ENCODE results near the gene LRRC36. TPM values are rescaled to one million over a fixed set of nuclear protein-coding genes. Genes with fewer than 3 reads are reported as not detected.

Gene LRRC36
- total RNA-seq, 4 donors from 2014 or later = 0.30 to 4.6 (median 2.1) TPM; not detected in 1

DNA sequence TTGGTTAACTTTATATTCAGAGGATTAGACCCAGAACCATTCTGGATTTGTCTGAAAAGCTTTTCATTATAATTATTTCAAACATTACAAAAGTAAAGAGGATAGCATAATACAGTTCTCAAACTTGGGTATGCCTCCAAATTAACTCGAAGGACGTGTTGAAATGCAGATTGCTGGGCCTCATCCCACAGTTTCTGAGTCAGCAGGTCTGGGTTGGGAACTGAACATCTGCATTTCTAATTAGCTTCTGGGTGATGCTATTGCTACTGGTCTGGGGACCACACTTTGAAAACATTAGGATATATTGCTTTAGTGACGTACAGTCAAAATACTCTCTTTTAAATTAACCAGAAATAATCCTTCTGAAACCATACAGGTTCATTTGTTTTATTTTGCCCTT, 56.7 kb downstream of the LRRC36 start:
- no peaks in the 10 kb centered on the region for H3K4me1 ChIP-seq
- DNase-seq (ENCODE audit: low spot score in 2 of 2) = no peak
- no peak overlapping the region for H3K27ac ChIP-seq
- no peaks in the 10 kb centered on the region for H3K9me3 ChIP-seq
- no peak overlapping the region for H3K4me3 ChIP-seq
- no peaks in the 10 kb centered on the region for H3K36me3 ChIP-seq
- TF ChIP-seq POLR2A (IDR thresholded peaks at IDR 0.05) = no peak
- TF ChIP-seq, protein P1, sequence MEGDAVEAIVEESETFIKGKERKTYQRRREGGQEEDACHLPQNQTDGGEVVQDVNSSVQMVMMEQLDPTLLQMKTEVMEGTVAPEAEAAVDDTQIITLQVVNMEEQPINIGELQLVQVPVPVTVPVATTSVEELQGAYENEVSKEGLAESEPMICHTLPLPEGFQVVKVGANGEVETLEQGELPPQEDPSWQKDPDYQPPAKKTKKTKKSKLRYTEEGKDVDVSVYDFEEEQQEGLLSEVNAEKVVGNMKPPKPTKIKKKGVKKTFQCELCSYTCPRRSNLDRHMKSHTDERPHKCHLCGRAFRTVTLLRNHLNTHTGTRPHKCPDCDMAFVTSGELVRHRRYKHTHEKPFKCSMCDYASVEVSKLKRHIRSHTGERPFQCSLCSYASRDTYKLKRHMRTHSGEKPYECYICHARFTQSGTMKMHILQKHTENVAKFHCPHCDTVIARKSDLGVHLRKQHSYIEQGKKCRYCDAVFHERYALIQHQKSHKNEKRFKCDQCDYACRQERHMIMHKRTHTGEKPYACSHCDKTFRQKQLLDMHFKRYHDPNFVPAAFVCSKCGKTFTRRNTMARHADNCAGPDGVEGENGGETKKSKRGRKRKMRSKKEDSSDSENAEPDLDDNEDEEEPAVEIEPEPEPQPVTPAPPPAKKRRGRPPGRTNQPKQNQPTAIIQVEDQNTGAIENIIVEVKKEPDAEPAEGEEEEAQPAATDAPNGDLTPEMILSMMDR (IDR thresholded peaks at IDR 0.05) = no peak
- TF ChIP-seq EP300 (IDR thresholded peaks at IDR 0.05) = no peak
- WGBS, 2 donors = 78 to 86% methylated on average over 3 of the region's 3 CpGs
- H3K27me3 ChIP-seq = no peaks in the 10 kb centered on the region

DNA sequence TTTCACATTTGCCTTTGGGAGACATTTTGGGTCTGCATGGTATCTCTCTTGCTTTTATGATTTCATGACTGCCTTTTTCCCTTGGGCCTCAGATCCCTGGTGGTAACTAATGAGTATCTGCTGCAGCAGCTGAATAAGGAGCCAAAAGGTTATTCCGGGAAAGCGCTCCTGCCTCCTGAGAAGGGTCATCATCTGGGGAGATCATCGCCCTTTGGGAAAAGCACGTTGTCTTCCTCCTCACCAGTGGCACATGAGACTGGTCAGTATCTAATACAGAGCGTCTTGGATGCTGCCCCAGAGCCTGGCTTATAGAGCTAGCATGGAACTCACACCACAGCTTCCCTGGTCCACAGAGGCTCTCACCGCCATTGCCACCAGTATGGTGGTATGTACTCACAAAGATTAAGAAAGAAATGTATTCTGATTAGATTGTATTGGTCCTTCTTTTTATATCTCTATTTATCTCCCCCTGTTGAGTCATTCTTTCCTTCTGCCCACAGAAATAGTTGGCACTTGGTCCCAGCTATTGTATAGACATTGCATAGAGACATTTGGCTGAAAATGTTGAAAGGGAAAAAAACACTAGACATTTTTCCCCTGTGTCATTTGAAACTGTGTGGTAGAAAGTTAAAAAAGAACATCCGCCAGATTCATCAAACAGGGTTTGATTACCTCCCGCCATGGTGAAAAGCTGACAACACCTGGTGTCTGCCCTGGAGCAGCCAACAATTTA, 58.3 kb downstream of the LRRC36 start:
- TF ChIP-seq, protein P1 (IDR thresholded peaks at IDR 0.05) = no peak
- TF ChIP-seq EP300 (IDR thresholded peaks at IDR 0.05) (no peak), POLR2A (IDR thresholded peaks at IDR 0.05) (no peak)
- 77 to 85% methylated on average over 8 of the region's 8 CpGs for WGBS, 2 donors
- no peak for DNase-seq (ENCODE audit: low spot score in 2 of 2)
- Histone ChIP-seq H3K4me3 (no peak overlapping the region), H3K27ac (no peak overlapping the region), H3K36me3 (no peaks in the 10 kb centered on the region), H3K27me3 (no peaks in the 10 kb centered on the region), H3K9me3 (no peaks in the 10 kb centered on the region), H3K4me1 (peaks cover 0 to 9% (median 0%) of the 10 kb centered on the region in 4 donors)

DNA sequence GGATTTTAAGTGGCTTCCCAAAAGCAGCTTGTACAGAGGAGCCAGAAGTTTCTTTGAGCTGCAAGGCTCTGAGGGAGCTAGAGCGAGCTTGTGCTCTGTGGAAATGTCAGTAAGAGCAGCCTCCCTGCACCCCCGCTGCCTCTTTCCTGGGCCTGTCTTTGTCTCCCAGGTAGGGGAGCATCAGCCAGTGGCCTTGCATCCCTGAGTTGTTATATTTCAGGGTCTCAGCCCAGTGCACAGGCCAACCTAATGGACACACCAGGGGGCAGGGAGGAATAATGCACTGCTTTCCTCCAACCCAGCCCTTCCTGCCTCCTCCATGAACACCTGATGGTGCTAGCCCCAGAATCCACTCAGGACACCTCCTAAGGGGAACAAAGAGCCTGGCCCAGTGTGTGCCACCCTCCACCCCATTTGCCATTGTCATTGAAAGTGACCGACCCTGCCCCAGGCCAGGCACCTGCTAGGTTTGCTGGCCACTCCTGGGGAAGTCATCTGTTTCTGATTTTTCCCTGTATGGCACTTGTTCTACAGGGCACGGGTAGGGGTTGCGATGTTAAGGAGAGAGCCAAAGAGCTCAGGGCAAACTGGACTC, 60.3 kb downstream of the LRRC36 start:
- H3K27ac ChIP-seq = no peak overlapping the region
- H3K9me3 ChIP-seq = no peaks in the 10 kb centered on the region
- H3K4me3 ChIP-seq = no peak overlapping the region
- H3K36me3 ChIP-seq = no peaks in the 10 kb centered on the region
- peaks cover 0 to 29% (median 12%) of the 10 kb centered on the region in 4 donors for H3K4me1 ChIP-seq
- DNase-seq (ENCODE audit: low spot score in 2 of 2) = no peak
- TF ChIP-seq, protein P1 (IDR thresholded peaks at IDR 0.05) = no peak
- TF ChIP-seq POLR2A (IDR thresholded peaks at IDR 0.05) (no peak), EP300 (IDR thresholded peaks at IDR 0.05) (no peak)
- no peaks in the 10 kb centered on the region for H3K27me3 ChIP-seq
- 87 to 92% methylated on average over 5 of the region's 5 CpGs for WGBS, 2 donors

DNA sequence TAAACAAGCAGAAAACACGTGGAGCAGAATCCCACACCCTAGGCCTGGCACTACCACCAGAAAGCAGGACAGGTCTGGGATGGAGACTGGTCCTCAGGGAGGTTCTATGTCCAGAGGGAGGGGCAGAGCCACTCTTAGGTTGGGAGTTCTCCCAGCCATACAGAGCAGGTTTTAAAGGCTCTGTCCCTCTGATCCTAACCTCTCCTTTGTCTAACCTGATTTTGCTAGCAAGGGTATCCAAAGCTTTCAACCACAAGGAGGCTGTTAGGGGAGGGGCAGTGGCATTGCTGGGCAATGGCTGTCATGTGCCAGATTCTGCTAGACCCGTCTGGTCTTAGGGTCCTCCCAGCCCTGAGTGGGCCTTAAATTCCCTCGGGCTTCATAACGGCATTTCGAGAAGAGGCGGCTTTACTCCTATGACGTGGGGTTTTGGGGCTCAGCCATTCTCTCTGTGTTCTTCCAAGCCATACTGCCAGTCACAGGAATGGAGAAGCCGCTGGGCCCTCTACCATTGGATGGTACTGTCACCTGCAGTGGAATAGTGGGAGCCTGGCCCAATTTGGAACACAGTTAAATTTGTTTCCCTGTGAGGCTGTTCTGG, 61.0 kb downstream of the LRRC36 start:
- no peak for DNase-seq (ENCODE audit: low spot score in 2 of 2)

More for the DNA sequence above, 61.0 kb downstream of the LRRC36 start:
- Histone ChIP-seq H3K27me3 (no peaks in the 10 kb centered on the region), H3K36me3 (no peaks in the 10 kb centered on the region), H3K9me3 (no peaks in the 10 kb centered on the region), H3K27ac (no peak overlapping the region), H3K4me1 (peaks cover 0 to 35% (median 16%) of the 10 kb centered on the region in 4 donors), H3K4me3 (no peak overlapping the region)
- no peak for TF ChIP-seq EP300 (IDR thresholded peaks at IDR 0.05)
- TF ChIP-seq, protein P1 (IDR thresholded peaks at IDR 0.05) = no peak
- no peak for TF ChIP-seq POLR2A (IDR thresholded peaks at IDR 0.05)
- 82 to 91% methylated on average over 7 to 8 of the region's 8 CpGs for WGBS, 2 donors

All from tibial nerve (tissue), 4 donors.